Sigmoid colon (tissue), 4 donors: ENCODE measurements around the gene CFAP97D1.

Source experiments
- CTCF ChIP-seq, 4 experiments: fragments of 450-650 bp in 3 of 4; fragments of 200-600 bp in 1 of 4; IDR thresholded peaks; one replicate each; pipeline ENCODE4 v1.5.1; 2016 to 2019; ENCODE audit warnings: antibody characterized with exemption in 4 of 4, mild to moderate bottlenecking in 3 of 4, moderate library complexity in 2 of 4
- EP300 ChIP-seq, 4 donors: sonication (generic); formaldehyde crosslinking; IDR thresholded peaks; one replicate each; pipeline ENCODE4 v1.6.1; 2017; ENCODE audit warnings: antibody characterized with exemption in 4 of 4

GRCh38 chr17:43769426-43769825 is 10.8 kb upstream of the CFAP97D1 start:
- TF ChIP-seq CTCF (IDR thresholded peaks at IDR 0.05) (no peak), EP300 (IDR thresholded peaks at IDR 0.05) (no peak)
